OCI-LY7 (cell line): ENCODE measurements around the gene TMEM225B. TPM values are rescaled to one million over a fixed set of nuclear protein-coding genes. Genes with fewer than 3 reads are reported as not detected.

Experiments used
- BruUV-seq: library from RNA; stranded (reverse); fragments of 400-500 nt; replicated peaks from 2 replicates; lab custom pipeline; 2021; lab: Mats Ljungman, UMichigan
- CTCF ChIA-PET: fragments of 300-600 bp; sonication (Branson Sonifier 250); formaldehyde crosslinking; loops from one replicate; lab custom pipeline; 2022; ENCODE audit warnings: antibody characterized with exemption; ENCODE audit not compliant: unreplicated experiment; lab: Charles Lee
- POLR2A ChIA-PET: fragments of 300-600 bp; sonication (Branson Sonifier 250); formaldehyde crosslinking; loops from one replicate; lab custom pipeline; 2022; ENCODE audit warnings: antibody characterized with exemption; lab: Charles Lee
- DNase-seq: peaks from one replicate; pipeline ENCODE4 v3.0.0-alpha.2; 2015; ENCODE audit warnings: low spot score
- H2AFZ ChIP-seq: fragments of 200-600 bp; sonication (generic), shearing (Covaris generic); 2 replicates; pipeline ENCODE4 v1.6.1; 2014; ENCODE audit warnings: mild to moderate bottlenecking, antibody characterized with exemption, low read length, moderate library complexity
- H3K27ac ChIP-seq: fragments of 200-600 bp; sonication (generic); 2 replicates; pipeline ENCODE4 v1.5.1; 2014; ENCODE audit warnings: mixed run types, low read depth, mild to moderate bottlenecking, moderate library complexity, low read length, inconsistent platforms; ENCODE audit not compliant: poor library complexity, severe bottlenecking
- H3K36me3 ChIP-seq: fragments of 200-600 bp; sonication (generic); 2 replicates; pipeline ENCODE4 v1.6.1; 2014; ENCODE audit warnings: mild to moderate bottlenecking, antibody characterized with exemption, low read length, moderate library complexity, mixed read lengths; ENCODE audit not compliant: insufficient read depth
- H3K4me1 ChIP-seq: fragments of 200-600 bp; sonication (generic); 2 replicates; pipeline ENCODE4 v1.5.1; 2014; ENCODE audit warnings: mild to moderate bottlenecking, low read length; ENCODE audit not compliant: insufficient read depth, poor library complexity, severe bottlenecking
- H3K4me2 ChIP-seq: fragments of 200-600 bp; sonication (generic); 2 replicates; pipeline ENCODE4 v1.6.1; 2014; ENCODE audit warnings: mild to moderate bottlenecking, low read length
- H3K4me3 ChIP-seq: fragments of 200-600 bp; sonication (generic); 2 replicates; pipeline ENCODE4 v1.5.1; 2014; ENCODE audit warnings: mild to moderate bottlenecking, low read depth, low read length; ENCODE audit not compliant: poor library complexity, severe bottlenecking
- H3K79me2 ChIP-seq: fragments of 200-600 bp; sonication (generic); 2 replicates; pipeline ENCODE4 v1.6.1; 2016; ENCODE audit warnings: low read depth, mild to moderate bottlenecking, low read length, moderate library complexity, mixed read lengths; ENCODE audit not compliant: insufficient read depth
- H3K9me2 ChIP-seq: fragments of 200-600 bp; sonication (generic); 2 replicates; pipeline ENCODE4 v1.6.1; 2016; ENCODE audit warnings: mild to moderate bottlenecking, low read length, mixed read lengths; ENCODE audit not compliant: insufficient read depth
- H3K9me3 ChIP-seq: fragments of 200-600 bp; sonication (generic); 2 replicates; pipeline ENCODE4 v1.6.1; 2014; ENCODE audit warnings: mild to moderate bottlenecking, mixed run types, low read length, mixed read lengths
- H4K20me1 ChIP-seq: fragments of 200-600 bp; sonication (generic); 2 replicates; pipeline ENCODE4 v1.6.1; 2014; ENCODE audit warnings: mild to moderate bottlenecking, antibody characterized with exemption, low read length, moderate library complexity, mixed read lengths; ENCODE audit not compliant: insufficient read depth
- CTCF ChIP-seq: fragments of 200-600 bp; sonication (generic); conservative IDR thresholded peaks from 2 replicates; pipeline ENCODE4 v1.5.1; 2014; ENCODE audit warnings: mild to moderate bottlenecking, antibody characterized with exemption, low read length, moderate library complexity, mixed read lengths
- EZH2phosphoT487 ChIP-seq: fragments of 200-600 bp; sonication (generic); IDR thresholded peaks from 2 replicates; pipeline ENCODE4 v1.6.1; 2018; ENCODE audit warnings: low read depth, borderline replicate concordance, mild to moderate bottlenecking, mixed run types, antibody characterized with exemption, low read length, moderate library complexity, mixed read lengths
- intact Hi-C: fragments of 100-400 bp; cut with micrococcal nuclease; formaldehyde crosslinking; loops from one replicate; pipeline ENCODE4 v1.10.0; 2022; ENCODE audit not compliant: unreplicated experiment
- total RNA-seq, 2 experiments: library from RNA; depleted of rRNA in 1 of 2; stranded (reverse); fragments of >200 nt in 1 of 2; shearing (Covaris generic) in 1 of 2; gene quantifications; 2 replicates each; pipeline ENCODE4 v1.2.3, GENCODE V29; 2014 to 2022

Gene TMEM225B
- total RNA-seq, 2 experiments from 2014 or later, result 2.4 TPM

GRCh38 chr7:99558306-99559174 is 39.5 kb upstream of the TMEM225B start, which contains the start of gene ZNF655:
Gene ZNF655, plus strand, starts transcription at chr7:99558642. Its CDS starts 1,918 bp downstream, at chr7:99560560.
- Histone ChIP-seq H3K9me3 (no peaks in the 10 kb centered on the region), H3K79me2 (peaks cover 65% of the 10 kb centered on the region), H3K4me3 (peak within 1 kb of the TSS; percentile 97), H3K36me3 (peaks cover 74% of the 10 kb centered on the region), H3K27ac (peak within 1 kb of the TSS; percentile 79), H3K4me2 (peak within 1 kb of the TSS; percentile 82), H2AFZ (peak within 1 kb of the TSS; percentile 74), H3K9me2 (no peaks in the 10 kb centered on the region), H4K20me1 (0 out of 2 replicates have a peak, but pooled peaks cover 14% of the 10 kb centered on the region), H3K4me1 (peaks cover 23% of the 10 kb centered on the region)
- BruUV-seq, result no TSS peak
- ChIA-PET CTCF (no interaction called here), POLR2A (interaction anchor here (0.6 to 2.3 kb wide), 8 partner anchors 8 to 988 kb away, joined by 3 to 20 read pairs (median 3); partner anchors contain the start of genes ZKSCAN5 and ZNF394)
- DNase-seq, result peak; percentile 94
- TF ChIP-seq EZH2phosphoT487, result no peak
- TF ChIP-seq CTCF, result no peak
- intact Hi-C loops, result loop anchor here (1.0 to 2.0 kb wide), 2 partner anchors 54 to 86 kb away; partner anchors contain the start of genes ZKSCAN5 and ZNF789

- H3K4me1 ChIP-seq, result peaks cover 23% of the 10 kb centered on the region
- 0 out of 2 replicates have a peak, but pooled peaks cover 14% of the 10 kb centered on the region for H4K20me1 ChIP-seq
- ChIA-PET POLR2A (interaction anchor here (0.6 to 1.5 kb wide), 9 partner anchors 9 to 1881 kb away, joined by 3 to 5 read pairs (median 3); no protein-coding TSS in a partner anchor), CTCF (no interaction called here)
- intact Hi-C loops, result loop anchor here (2.0 kb wide), 1 partner anchor 55 kb away; the partner anchor contains the start of gene ZKSCAN5
- peak overlapping the region; percentile 79 for H3K27ac ChIP-seq
- peak overlapping the region; percentile 97 for H3K4me3 ChIP-seq
- no peaks in the 10 kb centered on the region for H3K9me3 ChIP-seq
- no TSS peak for BruUV-seq
- H2AFZ ChIP-seq, result peak overlapping the region; percentile 74; the same call in 1 of the 2 replicates
- peaks cover 75% of the 10 kb centered on the region for H3K36me3 ChIP-seq
- DNase-seq, result no peak
- peaks cover 65% of the 10 kb centered on the region for H3K79me2 ChIP-seq
- H3K9me2 ChIP-seq, result no peaks in the 10 kb centered on the region
- TF ChIP-seq EZH2phosphoT487 (no peak), CTCF (no peak)
- peak overlapping the region; percentile 80 for H3K4me2 ChIP-seq
These were observed 38.7 kb upstream of the TMEM225B start for GRCh38 chr7:99559175-99559915.
